PFSK-1 (cell line): Measurements from ENCODE around the gene PKD1L1.

Source experiments
- FOXP2 ChIP-seq: optimal IDR thresholded peaks from 2 replicates; pipeline ENCODE3; 2011; ENCODE audit warnings: borderline replicate concordance, control low read depth, inconsistent platforms; ENCODE audit not compliant: insufficient read depth; ENCODE audit errors: extremely low read length, extremely low read depth
- POLR2AphosphoS5 ChIP-seq: IDR thresholded peaks from 2 replicates; pipeline ENCODE4 v1.6.1; 2012; ENCODE audit warnings: low read depth, mild to moderate bottlenecking, control low read depth, low read length, moderate library complexity
- SIN3A ChIP-seq: IDR thresholded peaks from 2 replicates; pipeline ENCODE4 v1.6.1; 2012; ENCODE audit warnings: mild to moderate bottlenecking, low read length, moderate library complexity, borderline replicate concordance; ENCODE audit not compliant: insufficient read depth
- TAF1 ChIP-seq: IDR thresholded peaks from 2 replicates; pipeline ENCODE4 v1.6.1; 2012; ENCODE audit warnings: low read length, control low read depth, borderline replicate concordance; ENCODE audit not compliant: insufficient read depth
- TF ChIP-seq, protein P1 (sequence below), 2 experiments: IDR thresholded peaks; 2 replicates each; pipeline versions ENCODE4 v1.6.1 to v1.8.0; 2011 to 2012; ENCODE audit warnings: low read depth in 2 of 2, low read length in 2 of 2, control low read depth in 1 of 2, inconsistent platforms in 1 of 2, mild to moderate bottlenecking in 1 of 2, moderate library complexity in 1 of 2; ENCODE audit not compliant: insufficient read depth in 1 of 2

PKD1L1 gene

DNA sequence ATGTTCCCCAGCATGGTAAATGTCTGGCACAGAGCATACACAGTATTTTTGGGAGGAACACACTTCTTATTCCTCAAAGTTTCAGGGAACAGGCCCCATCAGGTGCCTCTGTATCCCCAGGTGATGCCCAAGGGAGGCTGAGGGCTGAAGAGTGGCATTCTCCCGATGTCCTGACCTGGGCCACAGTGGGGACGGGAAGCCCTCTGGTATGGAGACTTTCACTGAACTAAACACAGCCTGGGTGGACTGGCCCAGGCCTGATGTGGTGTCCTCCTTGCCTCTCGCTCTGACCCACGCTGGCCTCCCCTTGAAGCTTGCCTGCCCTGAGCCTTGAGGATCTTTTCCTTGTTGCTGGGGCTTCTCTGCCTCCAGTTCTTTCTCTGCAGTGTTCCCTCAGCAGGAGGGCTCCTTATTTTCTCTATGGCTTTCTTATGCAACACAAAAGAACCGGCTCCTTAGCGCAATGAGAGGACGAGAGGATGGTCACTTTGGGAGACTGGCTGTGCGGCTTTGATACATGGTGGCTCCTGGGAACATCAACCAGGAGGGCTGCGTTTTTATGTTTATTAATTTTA, 208.9 kb downstream of the PKD1L1 start:
- TF ChIP-seq SIN3A (no peak), FOXP2 (no peak)
- TF ChIP-seq, protein P1, sequence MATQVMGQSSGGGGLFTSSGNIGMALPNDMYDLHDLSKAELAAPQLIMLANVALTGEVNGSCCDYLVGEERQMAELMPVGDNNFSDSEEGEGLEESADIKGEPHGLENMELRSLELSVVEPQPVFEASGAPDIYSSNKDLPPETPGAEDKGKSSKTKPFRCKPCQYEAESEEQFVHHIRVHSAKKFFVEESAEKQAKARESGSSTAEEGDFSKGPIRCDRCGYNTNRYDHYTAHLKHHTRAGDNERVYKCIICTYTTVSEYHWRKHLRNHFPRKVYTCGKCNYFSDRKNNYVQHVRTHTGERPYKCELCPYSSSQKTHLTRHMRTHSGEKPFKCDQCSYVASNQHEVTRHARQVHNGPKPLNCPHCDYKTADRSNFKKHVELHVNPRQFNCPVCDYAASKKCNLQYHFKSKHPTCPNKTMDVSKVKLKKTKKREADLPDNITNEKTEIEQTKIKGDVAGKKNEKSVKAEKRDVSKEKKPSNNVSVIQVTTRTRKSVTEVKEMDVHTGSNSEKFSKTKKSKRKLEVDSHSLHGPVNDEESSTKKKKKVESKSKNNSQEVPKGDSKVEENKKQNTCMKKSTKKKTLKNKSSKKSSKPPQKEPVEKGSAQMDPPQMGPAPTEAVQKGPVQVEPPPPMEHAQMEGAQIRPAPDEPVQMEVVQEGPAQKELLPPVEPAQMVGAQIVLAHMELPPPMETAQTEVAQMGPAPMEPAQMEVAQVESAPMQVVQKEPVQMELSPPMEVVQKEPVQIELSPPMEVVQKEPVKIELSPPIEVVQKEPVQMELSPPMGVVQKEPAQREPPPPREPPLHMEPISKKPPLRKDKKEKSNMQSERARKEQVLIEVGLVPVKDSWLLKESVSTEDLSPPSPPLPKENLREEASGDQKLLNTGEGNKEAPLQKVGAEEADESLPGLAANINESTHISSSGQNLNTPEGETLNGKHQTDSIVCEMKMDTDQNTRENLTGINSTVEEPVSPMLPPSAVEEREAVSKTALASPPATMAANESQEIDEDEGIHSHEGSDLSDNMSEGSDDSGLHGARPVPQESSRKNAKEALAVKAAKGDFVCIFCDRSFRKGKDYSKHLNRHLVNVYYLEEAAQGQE (IDR thresholded peaks at IDR 0.05; ENCODE audit: insufficient read depth in 1 of 2, low read depth in 2 of 2, low read length in 2 of 2) = no peak

DNA sequence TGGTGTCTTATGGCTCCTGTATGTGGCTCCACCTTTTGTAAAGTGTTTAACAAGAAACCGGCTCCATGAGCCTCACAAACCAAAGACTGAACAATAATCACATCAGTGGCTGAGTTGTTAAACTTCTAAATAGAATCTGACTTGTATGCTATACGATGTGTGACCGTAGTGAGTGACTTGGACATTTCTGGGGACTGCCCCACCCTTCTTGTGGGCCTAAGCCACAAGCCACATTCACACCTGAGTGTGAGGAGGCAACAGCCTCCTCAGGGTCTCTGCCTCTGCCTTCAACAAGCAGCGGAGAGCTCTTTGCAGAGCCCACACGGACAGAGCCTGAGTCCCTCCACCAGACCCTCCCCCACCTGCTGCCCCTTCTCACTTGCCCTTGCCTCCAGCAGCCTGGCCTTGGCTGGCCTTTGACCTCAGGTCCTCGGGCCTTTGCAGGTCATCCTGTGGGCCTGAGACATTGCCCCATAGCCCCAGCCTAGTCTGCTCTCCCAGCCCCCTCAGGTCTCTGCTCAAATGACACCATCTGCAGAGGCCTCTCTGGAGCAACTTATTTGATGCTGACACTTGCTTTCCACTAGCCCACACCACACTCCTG, 209.6 kb downstream of the PKD1L1 start:
- no peak for TF ChIP-seq POLR2AphosphoS5
- TF ChIP-seq, protein P1 (IDR thresholded peaks at IDR 0.05; ENCODE audit: insufficient read depth in 1 of 2, low read depth in 2 of 2, low read length in 2 of 2) = no peak
- TF ChIP-seq TAF1 = no peak
- no peak for TF ChIP-seq SIN3A
- TF ChIP-seq FOXP2 = no peak

DNA sequence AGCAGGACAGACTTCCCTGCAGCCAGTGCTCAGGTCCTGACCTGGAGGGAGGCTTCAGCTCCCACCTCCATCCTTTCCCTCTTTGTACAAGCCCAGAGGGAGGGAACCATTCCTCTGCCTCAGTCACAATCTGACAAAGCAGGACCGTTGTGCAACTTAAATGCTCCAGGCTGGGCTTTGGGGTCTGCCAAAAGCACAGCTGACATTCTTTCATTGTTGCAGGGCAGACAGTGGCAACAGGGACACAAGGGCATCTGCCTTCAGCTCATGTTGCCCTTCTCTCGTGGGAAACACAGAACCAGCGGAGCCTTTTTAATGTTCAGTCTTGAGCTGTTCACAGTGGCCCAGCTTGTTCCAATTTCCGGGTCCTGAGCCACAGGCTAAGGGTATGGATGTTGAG, 210.7 kb downstream of the PKD1L1 start:
- no peak for TF ChIP-seq FOXP2
- TF ChIP-seq SIN3A = no peak

- no peak for TF ChIP-seq TAF1
- TF ChIP-seq POLR2AphosphoS5 = no peak
- TF ChIP-seq FOXP2 = no peak
- TF ChIP-seq, protein P1 (IDR thresholded peaks at IDR 0.05; ENCODE audit: insufficient read depth in 1 of 2, low read depth in 2 of 2, low read length in 2 of 2) = no peak
- TF ChIP-seq SIN3A = no peak
Measured at GRCh38 chr7:47735431-47736345, 212.6 kb downstream of the PKD1L1 start.

GRCh38 chr7:47734949-47735291, 213.3 kb downstream of the PKD1L1 start:
- TF ChIP-seq, protein P1 (IDR thresholded peaks at IDR 0.05; ENCODE audit: insufficient read depth in 1 of 2, low read depth in 2 of 2, low read length in 2 of 2) = no peak
- TF ChIP-seq POLR2AphosphoS5 = no peak
- no peak for TF ChIP-seq SIN3A
- no peak for TF ChIP-seq TAF1
- TF ChIP-seq FOXP2 = no peak
